ENCODE results near the gene C19orf47.

Gene C19orf47

DNA sequence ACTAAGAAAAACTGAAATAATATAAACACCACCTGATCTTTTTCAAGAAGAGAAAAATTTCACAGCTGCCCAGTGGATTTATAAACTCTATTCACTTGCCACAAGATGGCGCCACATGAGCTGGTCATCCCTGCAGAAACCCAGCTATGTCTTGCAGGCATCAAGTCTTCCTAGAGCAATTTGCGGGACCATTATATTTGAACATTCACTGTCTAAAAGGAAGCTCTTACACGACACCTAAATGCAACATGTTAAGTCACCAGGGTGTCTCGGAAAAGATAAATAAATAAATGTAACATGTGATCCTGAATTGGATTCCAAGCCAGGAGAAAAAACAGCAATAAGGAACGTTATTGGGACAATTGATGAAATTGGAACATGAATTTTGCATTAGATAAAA is 42.8 kb downstream of the C19orf47 start:
- Histone ChIP-seq H3K4me1 (ENCODE audit: control insufficient read depth, low read depth, low read length) (no peaks in the 10 kb centered on the region), H3K27me3 (ENCODE audit: control insufficient read depth, insufficient read depth, low read length) (no peaks in the 10 kb centered on the region), H3K27ac (ENCODE audit: low read length) (no peak overlapping the region), H3K36me3 (ENCODE audit: control insufficient read depth, low read depth, low read length) (no peaks in the 10 kb centered on the region), H3K9ac (ENCODE audit: low read length) (no peak overlapping the region), H3K4me3 (ENCODE audit: low read length) (no peak overlapping the region), H3K9me3 (ENCODE audit: control insufficient read depth, low read depth, low read length) (no peaks in the 10 kb centered on the region)

DNA sequence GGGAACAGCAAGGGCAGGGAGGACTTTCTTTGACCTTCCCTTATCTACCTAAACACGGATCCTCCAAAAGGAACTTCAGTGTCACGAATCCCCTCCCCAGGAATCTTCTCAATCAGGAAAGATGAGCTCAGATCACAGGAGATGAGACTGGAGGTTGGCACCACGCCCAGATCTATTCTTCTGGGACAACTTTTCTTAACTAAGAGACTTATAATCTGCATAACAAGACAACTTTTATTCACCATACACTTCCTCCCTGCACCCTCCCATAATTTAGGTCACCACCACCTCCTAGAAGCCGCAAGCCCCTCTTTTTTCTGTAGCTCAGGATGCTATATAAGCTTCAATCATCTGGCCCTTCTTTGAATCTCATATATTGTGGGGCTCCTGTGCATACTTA is 43.9 kb downstream of the C19orf47 start:
- no peak overlapping the region for H3K9ac ChIP-seq (ENCODE audit: low read length)
- no peaks in the 10 kb centered on the region for H3K27me3 ChIP-seq (ENCODE audit: control insufficient read depth, insufficient read depth, low read length)
- H3K4me3 ChIP-seq (ENCODE audit: low read length) = no peak overlapping the region
- H3K27ac ChIP-seq (ENCODE audit: low read length) = no peak overlapping the region
- no peaks in the 10 kb centered on the region for H3K9me3 ChIP-seq (ENCODE audit: control insufficient read depth, low read depth, low read length)
- no peaks in the 10 kb centered on the region for H3K4me1 ChIP-seq (ENCODE audit: control insufficient read depth, low read depth, low read length)
- no peaks in the 10 kb centered on the region for H3K36me3 ChIP-seq (ENCODE audit: control insufficient read depth, low read depth, low read length)

DNA sequence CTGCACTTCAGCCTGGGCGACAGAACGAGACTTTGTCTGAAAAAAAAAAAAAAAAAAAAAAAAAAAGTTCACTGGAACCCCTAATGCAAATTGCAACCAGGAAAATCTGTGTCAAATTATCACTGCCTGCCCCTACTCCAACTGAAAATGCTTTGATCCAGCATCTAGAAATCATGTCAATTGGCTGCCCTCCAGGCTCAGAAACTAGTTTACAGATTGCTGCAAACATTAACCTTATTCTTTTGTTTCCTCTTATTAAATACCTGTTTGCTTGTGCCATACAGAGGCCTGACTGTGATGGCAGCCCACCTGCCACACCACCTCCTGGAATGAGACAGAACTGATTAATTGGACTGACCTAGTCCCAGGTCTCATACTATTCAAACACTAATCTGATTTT is 44.4 kb downstream of the C19orf47 start:
- no peak overlapping the region for H3K4me3 ChIP-seq (ENCODE audit: low read length)
- H3K27me3 ChIP-seq (ENCODE audit: control insufficient read depth, insufficient read depth, low read length) = no peaks in the 10 kb centered on the region
- H3K9me3 ChIP-seq (ENCODE audit: control insufficient read depth, low read depth, low read length) = no peaks in the 10 kb centered on the region
- no peaks in the 10 kb centered on the region for H3K36me3 ChIP-seq (ENCODE audit: control insufficient read depth, low read depth, low read length)
- no peak overlapping the region for H3K9ac ChIP-seq (ENCODE audit: low read length)
- no peak overlapping the region for H3K27ac ChIP-seq (ENCODE audit: low read length)
- no peaks in the 10 kb centered on the region for H3K4me1 ChIP-seq (ENCODE audit: control insufficient read depth, low read depth, low read length)

DNA sequence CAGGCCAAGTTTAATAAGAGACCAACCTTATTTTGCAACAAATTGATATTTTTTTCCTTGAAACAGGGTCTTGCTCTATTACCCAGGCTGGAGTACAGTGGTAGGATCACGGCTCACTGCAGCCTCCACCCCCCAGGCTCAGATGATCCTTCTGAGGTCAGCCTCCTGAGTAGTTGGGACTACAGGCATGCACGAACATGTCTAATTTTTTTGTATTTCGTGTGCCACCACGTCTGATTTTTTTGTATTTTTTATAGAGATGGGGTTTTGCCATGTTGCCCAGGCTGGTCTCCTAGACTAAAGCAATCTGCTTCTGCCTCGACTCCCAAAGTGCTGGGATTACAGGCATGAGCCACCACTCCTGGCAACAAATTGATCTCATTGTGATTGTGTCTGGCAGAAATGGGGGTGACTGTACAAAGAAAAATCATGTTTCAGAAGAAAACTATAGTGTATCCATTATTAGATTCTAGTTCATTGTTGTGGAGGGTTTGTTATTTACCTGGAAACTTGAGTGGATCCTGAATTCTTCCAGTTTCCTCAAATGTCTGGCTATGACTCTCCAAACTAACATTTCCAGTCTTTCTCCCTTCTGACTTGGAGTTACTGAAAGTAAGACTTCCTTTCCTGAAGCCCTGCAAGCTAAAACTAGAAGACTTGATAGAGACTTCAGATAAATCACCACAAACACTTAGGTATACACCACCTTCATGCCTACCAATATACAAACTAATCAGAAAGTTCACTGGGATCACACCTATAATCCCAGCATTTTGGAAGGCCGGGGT is 45.8 kb downstream of the C19orf47 start:
- Histone ChIP-seq H3K27ac (ENCODE audit: low read length) (no peak overlapping the region), H3K36me3 (ENCODE audit: control insufficient read depth, low read depth, low read length) (no peaks in the 10 kb centered on the region), H3K4me1 (ENCODE audit: control insufficient read depth, low read depth, low read length) (no peaks in the 10 kb centered on the region), H3K4me3 (ENCODE audit: low read length) (no peak overlapping the region), H3K9ac (ENCODE audit: low read length) (no peak overlapping the region), H3K9me3 (ENCODE audit: control insufficient read depth, low read depth, low read length) (no peaks in the 10 kb centered on the region), H3K27me3 (ENCODE audit: control insufficient read depth, insufficient read depth, low read length) (no peaks in the 10 kb centered on the region)

DNA sequence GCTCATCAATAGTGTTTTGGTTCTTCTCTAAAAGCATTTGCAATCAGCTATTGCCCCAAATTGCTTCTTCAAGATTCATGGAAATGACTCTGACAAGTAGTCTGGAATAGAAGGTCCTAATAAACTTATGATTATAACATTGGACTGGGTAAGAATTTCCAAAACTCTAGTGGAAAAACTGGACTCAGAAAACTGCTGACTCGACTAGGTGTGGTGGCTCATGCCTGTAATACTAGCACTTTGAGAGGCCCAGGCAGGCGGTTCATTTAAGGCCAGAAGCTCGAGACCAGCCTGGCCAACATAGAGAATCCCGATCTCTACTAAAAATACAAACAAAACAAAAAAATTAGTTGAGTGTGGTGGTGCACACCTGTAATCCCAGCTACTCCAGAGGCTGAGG is 47.5 kb downstream of the C19orf47 start:
- Histone ChIP-seq H3K27ac (ENCODE audit: low read length) (no peak overlapping the region), H3K9ac (ENCODE audit: low read length) (no peak overlapping the region)

DNA sequence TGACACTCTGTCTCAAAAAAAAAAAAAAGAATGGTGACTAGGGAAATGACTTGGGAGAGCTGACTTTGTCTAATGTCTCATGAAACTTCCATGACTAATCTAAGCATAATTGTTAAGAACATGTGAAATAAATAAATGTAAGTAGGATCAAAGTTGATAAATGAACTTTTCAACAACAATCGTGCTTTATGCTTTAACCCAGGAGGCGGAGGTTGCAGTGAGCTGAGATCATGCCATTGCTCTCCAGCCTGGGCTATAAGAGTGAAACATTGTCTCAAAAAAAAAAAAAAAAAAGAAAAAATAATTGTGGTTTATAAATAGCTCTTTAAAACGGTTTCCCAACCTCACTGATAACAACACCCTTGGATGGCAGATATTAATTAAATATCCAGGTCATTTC is 50.2 kb downstream of the C19orf47 start:
- H3K36me3 ChIP-seq (ENCODE audit: control insufficient read depth, low read depth, low read length) = no peaks in the 10 kb centered on the region
- H3K9ac ChIP-seq (ENCODE audit: low read length) = no peak overlapping the region
- H3K27me3 ChIP-seq (ENCODE audit: control insufficient read depth, insufficient read depth, low read length) = no peaks in the 10 kb centered on the region
- no peak overlapping the region for H3K27ac ChIP-seq (ENCODE audit: low read length)
- H3K4me1 ChIP-seq (ENCODE audit: control insufficient read depth, low read depth, low read length) = no peaks in the 10 kb centered on the region
- H3K9me3 ChIP-seq (ENCODE audit: control insufficient read depth, low read depth, low read length) = no peaks in the 10 kb centered on the region
- no peak overlapping the region for H3K4me3 ChIP-seq (ENCODE audit: low read length)

More for the DNA sequence above, 47.5 kb downstream of the C19orf47 start:
- Histone ChIP-seq H3K36me3 (ENCODE audit: control insufficient read depth, low read depth, low read length) (no peaks in the 10 kb centered on the region), H3K4me1 (ENCODE audit: control insufficient read depth, low read depth, low read length) (no peaks in the 10 kb centered on the region), H3K4me3 (ENCODE audit: low read length) (no peak overlapping the region), H3K27me3 (ENCODE audit: control insufficient read depth, insufficient read depth, low read length) (no peaks in the 10 kb centered on the region), H3K9me3 (ENCODE audit: control insufficient read depth, low read depth, low read length) (no peaks in the 10 kb centered on the region)

DNA sequence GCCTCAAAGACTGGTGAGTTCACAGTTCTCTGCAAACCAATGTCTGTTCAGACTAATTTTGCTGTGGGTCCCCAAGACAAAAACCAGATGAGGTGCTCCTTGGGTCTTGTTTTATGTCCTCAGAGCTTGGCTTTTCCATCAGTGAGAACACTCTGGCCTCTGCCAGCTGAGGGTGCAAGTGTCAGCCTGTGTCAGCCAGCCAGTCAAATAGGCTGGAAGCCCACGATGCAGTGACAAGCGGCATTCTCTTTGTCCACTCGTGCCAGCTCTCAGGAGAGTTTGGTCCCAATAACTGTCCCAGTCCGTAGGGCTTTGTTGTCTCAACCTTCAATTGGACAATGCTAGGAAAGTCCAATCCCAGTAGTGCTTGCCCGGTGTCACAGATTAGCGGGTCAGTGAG is 53.6 kb downstream of the C19orf47 start:
- no peaks in the 10 kb centered on the region for H3K36me3 ChIP-seq (ENCODE audit: control insufficient read depth, low read depth, low read length)
- no peaks in the 10 kb centered on the region for H3K4me1 ChIP-seq (ENCODE audit: control insufficient read depth, low read depth, low read length)
- no peak overlapping the region for H3K9ac ChIP-seq (ENCODE audit: low read length)
- no peaks in the 10 kb centered on the region for H3K27me3 ChIP-seq (ENCODE audit: control insufficient read depth, insufficient read depth, low read length)
- no peak overlapping the region for H3K27ac ChIP-seq (ENCODE audit: low read length)
- no peak overlapping the region for H3K4me3 ChIP-seq (ENCODE audit: low read length)
- H3K9me3 ChIP-seq (ENCODE audit: control insufficient read depth, low read depth, low read length) = no peaks in the 10 kb centered on the region

DNA sequence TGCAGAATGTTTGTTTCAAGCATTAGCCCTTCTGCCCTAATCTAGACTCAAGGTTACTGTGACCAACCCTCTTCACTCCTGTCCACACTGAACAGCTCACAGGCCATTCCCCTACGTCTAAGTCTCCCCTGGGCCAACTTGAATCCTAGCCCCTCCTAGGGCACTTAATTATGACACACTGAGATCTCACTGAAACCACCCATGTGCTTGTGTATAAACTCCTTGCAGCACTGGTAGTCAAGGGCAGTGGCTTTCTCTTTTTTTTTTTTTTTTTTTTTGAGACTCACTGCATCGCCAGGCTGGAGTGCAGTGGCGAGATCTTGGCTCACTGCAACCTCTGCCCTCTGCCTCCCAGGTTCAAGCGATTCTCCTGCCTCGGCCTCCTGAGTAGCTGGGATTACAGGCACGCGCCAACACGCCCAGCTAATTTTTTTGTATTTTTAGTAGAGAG is 61.2 kb downstream of the C19orf47 start:
- no peak overlapping the region for H3K4me3 ChIP-seq (ENCODE audit: low read length)
- no peaks in the 10 kb centered on the region for H3K27me3 ChIP-seq (ENCODE audit: control insufficient read depth, insufficient read depth, low read length)
- no peak overlapping the region for H3K9ac ChIP-seq (ENCODE audit: low read length)
- H3K4me1 ChIP-seq (ENCODE audit: control insufficient read depth, low read depth, low read length) = peaks cover 10% of the 10 kb centered on the region
- no peaks in the 10 kb centered on the region for H3K36me3 ChIP-seq (ENCODE audit: control insufficient read depth, low read depth, low read length)
- no peak overlapping the region for H3K27ac ChIP-seq (ENCODE audit: low read length)
- H3K9me3 ChIP-seq (ENCODE audit: control insufficient read depth, low read depth, low read length) = no peaks in the 10 kb centered on the region

DNA sequence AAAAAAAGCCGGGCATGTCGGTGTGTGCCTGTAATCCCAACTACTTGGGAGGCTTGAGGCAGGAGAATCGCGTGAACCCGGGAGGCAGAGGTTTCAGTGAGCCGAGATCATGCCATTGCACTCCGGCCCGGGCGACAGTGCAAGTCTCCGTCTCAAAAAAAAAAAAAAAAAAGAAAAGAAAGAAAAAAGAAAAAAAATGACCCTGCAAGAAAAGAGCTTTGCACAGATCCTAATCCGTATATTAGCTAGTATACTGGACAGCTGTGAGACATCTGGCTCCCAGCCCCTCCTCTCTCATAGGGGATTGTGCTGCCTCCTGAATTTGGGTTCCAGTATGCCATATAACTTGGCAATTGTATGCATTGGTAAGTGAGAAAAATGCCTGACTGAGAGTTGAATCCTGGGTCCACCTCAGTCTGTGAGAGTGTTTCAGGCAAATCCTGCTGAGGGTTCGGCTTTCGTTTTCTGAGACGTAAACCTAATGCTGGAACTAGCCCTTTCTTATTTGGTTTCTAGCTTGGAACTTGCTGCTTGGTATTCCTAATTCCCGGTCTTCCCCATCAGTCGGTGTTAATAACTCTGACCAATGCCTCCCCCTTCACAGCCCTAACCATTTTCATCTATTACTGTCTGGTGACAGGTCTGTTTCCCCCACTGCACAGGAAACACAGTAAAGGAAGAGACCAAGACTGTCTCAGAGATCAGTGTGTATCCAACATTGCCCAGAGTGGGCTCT is 61.8 kb downstream of the C19orf47 start:
- Histone ChIP-seq H3K36me3 (ENCODE audit: control insufficient read depth, low read depth, low read length) (no peaks in the 10 kb centered on the region), H3K9ac (ENCODE audit: low read length) (peak overlapping the region; percentile 87), H3K27me3 (ENCODE audit: control insufficient read depth, insufficient read depth, low read length) (no peaks in the 10 kb centered on the region), H3K9me3 (ENCODE audit: control insufficient read depth, low read depth, low read length) (no peaks in the 10 kb centered on the region), H3K27ac (ENCODE audit: low read length) (no peak overlapping the region), H3K4me3 (ENCODE audit: low read length) (peak overlapping the region; percentile 85), H3K4me1 (ENCODE audit: control insufficient read depth, low read depth, low read length) (peaks cover 10% of the 10 kb centered on the region)

DNA sequence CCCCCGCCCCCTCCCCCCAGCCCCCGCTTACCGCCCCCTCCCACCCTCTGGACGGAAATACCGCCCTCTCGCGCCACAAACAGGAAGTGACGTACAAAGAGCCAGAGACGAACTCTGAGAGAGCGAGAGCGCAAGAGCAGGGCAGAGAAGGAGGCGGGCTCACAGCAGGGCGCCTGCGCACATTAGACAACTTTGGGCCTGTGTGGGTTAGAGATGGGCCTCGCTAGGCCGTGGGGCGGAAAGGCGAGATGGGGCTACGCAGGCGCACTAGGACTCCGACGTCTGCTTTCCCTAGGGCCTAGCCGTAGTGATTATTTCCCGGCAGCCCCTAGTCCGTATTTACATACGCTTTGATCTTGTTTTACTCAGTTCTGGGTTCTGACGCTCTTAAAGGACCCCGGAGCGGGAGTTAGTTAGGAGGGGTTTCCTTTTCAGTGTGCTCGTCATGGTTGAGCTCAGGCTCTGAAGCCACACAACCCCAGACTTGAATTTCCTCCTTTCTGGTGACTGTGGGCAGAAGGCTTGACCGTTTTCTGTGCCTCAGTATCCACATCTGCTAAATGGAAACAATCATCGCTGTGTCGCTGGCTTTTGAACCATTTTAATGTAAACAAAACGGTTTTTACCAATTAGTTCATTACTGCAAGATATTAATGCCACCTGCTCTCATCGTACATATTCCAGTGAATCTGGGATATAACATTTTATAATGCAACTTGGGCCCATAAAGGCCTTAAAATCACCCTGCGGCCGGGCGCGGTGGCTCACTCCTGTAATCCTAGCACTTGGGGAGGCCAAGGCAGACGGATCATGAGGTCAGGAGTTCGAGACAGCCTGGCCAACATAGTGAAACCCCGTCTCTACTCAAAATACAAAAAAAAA is 62.6 kb downstream of the C19orf47 start:
- peak overlapping the region; percentile 85 for H3K4me3 ChIP-seq (ENCODE audit: low read length)
- H3K27me3 ChIP-seq (ENCODE audit: control insufficient read depth, insufficient read depth, low read length) = no peaks in the 10 kb centered on the region
- H3K9ac ChIP-seq (ENCODE audit: low read length) = peak overlapping the region; percentile 87

More for the DNA sequence above, 62.6 kb downstream of the C19orf47 start:
- Histone ChIP-seq H3K36me3 (ENCODE audit: control insufficient read depth, low read depth, low read length) (no peaks in the 10 kb centered on the region), H3K4me1 (ENCODE audit: control insufficient read depth, low read depth, low read length) (peaks cover 10% of the 10 kb centered on the region), H3K27ac (ENCODE audit: low read length) (peak overlapping the region; percentile 97), H3K9me3 (ENCODE audit: control insufficient read depth, low read depth, low read length) (no peaks in the 10 kb centered on the region)
